Skeletal muscle tissue (tissue), 4 donors: Measurements from ENCODE around the gene GNS. TPM values are rescaled to one million over a fixed set of nuclear protein-coding genes. Genes with fewer than 3 reads are reported as not detected.

Source experiments
- H3K27ac ChIP-seq: one replicate; pipeline ENCODE4 v1.7.0; 2013; ENCODE audit warnings: mild to moderate bottlenecking, low read depth, low read length, inconsistent platforms
- H3K27me3 ChIP-seq, 3 donors: one replicate each; pipeline ENCODE4 v1.7.0; 2013; ENCODE audit warnings: low read length in 3 of 3; ENCODE audit not compliant: control insufficient read depth in 3 of 3, insufficient read depth in 3 of 3
- H3K36me3 ChIP-seq, 3 donors: one replicate each; pipeline ENCODE4 v1.7.0; 2013; ENCODE audit warnings: low read length in 3 of 3; ENCODE audit not compliant: control insufficient read depth in 3 of 3, insufficient read depth in 3 of 3
- H3K4me1 ChIP-seq, 3 donors: one replicate each; pipeline ENCODE4 v1.7.0; 2013; ENCODE audit warnings: low read length in 3 of 3, mild to moderate bottlenecking in 3 of 3; ENCODE audit not compliant: control insufficient read depth in 3 of 3, insufficient read depth in 3 of 3
- H3K4me3 ChIP-seq, 3 donors: one replicate each; pipeline ENCODE4 v1.7.0; 2013; ENCODE audit warnings: low read length in 3 of 3
- H3K9ac ChIP-seq, 3 donors: one replicate each; pipeline ENCODE4 v1.7.0; 2013; ENCODE audit warnings: low read length in 3 of 3, mild to moderate bottlenecking in 3 of 3, moderate library complexity in 2 of 3, low read depth in 1 of 3
- H3K9me3 ChIP-seq, 3 donors: one replicate each; pipeline ENCODE4 v1.7.0; 2013; ENCODE audit warnings: low read length in 3 of 3; ENCODE audit not compliant: control insufficient read depth in 3 of 3
- total RNA-seq: library from RNA; depleted of rRNA; stranded (reverse); fragments of >200 nt; gene quantifications from one replicate; pipeline ENCODE4 v1.2.3, GENCODE V29; 2014
- donor health status: Osteomylitis.

The GNS gene
- total RNA-seq, 1 donor from 2014 or later: 88.2 TPM

- Histone ChIP-seq H3K36me3 (no peaks in the 10 kb centered on the region), H3K4me1 (no peaks in the 10 kb centered on the region), H3K9ac (no peak overlapping the region), H3K4me3 (no peak overlapping the region), H3K9me3 (no peaks in the 10 kb centered on the region), H3K27ac (no peak overlapping the region), H3K27me3 (peaks cover 0 to 3% (median 0%) of the 10 kb centered on the region in 3 donors)
Measured at GRCh38 chr12:64796205-64796845, 37.1 kb upstream of the GNS start.

GRCh38 chr12:64794305-64794704 lies 35.1 kb upstream of the GNS start:
- H3K4me1 ChIP-seq: no peaks in the 10 kb centered on the region
- H3K27me3 ChIP-seq: no peaks in the 10 kb centered on the region
- H3K9ac ChIP-seq: no peak overlapping the region
- no peak overlapping the region for H3K4me3 ChIP-seq
- no peaks in the 10 kb centered on the region for H3K36me3 ChIP-seq
- H3K27ac ChIP-seq: no peak overlapping the region
- H3K9me3 ChIP-seq: no peaks in the 10 kb centered on the region

- Histone ChIP-seq H3K27me3 (no peaks in the 10 kb centered on the region), H3K9ac (no peak overlapping the region), H3K9me3 (no peaks in the 10 kb centered on the region), H3K4me1 (no peaks in the 10 kb centered on the region), H3K4me3 (no peak overlapping the region), H3K27ac (no peak overlapping the region), H3K36me3 (no peaks in the 10 kb centered on the region)
Measured at GRCh38 chr12:64793610-64794009, 34.4 kb upstream of the GNS start.

GRCh38 chr12:64792128-64792527 lies 32.9 kb upstream of the GNS start:
- Histone ChIP-seq H3K9me3 (no peaks in the 10 kb centered on the region), H3K4me1 (no peaks in the 10 kb centered on the region), H3K27ac (no peak overlapping the region), H3K4me3 (no peak overlapping the region), H3K36me3 (no peaks in the 10 kb centered on the region), H3K9ac (no peak overlapping the region), H3K27me3 (no peaks in the 10 kb centered on the region)

GRCh38 chr12:64791036-64791435 lies 31.8 kb upstream of the GNS start:
- H3K27ac ChIP-seq: no peak overlapping the region
- H3K4me3 ChIP-seq: no peak overlapping the region
- H3K27me3 ChIP-seq: peaks cover 0 to under 1% (median 0%) of the 10 kb centered on the region in 3 donors
- no peaks in the 10 kb centered on the region for H3K4me1 ChIP-seq
- no peaks in the 10 kb centered on the region for H3K9me3 ChIP-seq
- H3K36me3 ChIP-seq: no peaks in the 10 kb centered on the region
- no peak overlapping the region for H3K9ac ChIP-seq

GRCh38 chr12:64790166-64790565 lies 31.0 kb upstream of the GNS start:
- H3K36me3 ChIP-seq: no peaks in the 10 kb centered on the region
- no peak overlapping the region for H3K4me3 ChIP-seq
- no peaks in the 10 kb centered on the region for H3K9me3 ChIP-seq
- no peak overlapping the region for H3K9ac ChIP-seq
- H3K27me3 ChIP-seq: peaks cover 0 to 5% (median 0%) of the 10 kb centered on the region in 3 donors
- H3K4me1 ChIP-seq: no peaks in the 10 kb centered on the region
- H3K27ac ChIP-seq: no peak overlapping the region

- Histone ChIP-seq H3K4me1 (peaks cover 4 to 13% (median 10%) of the 10 kb centered on the region in 3 donors), H3K27me3 (peaks cover 31 to 37% (median 33%) of the 10 kb centered on the region in 3 donors), H3K36me3 (no peaks in the 10 kb centered on the region), H3K9ac (no peak overlapping the region), H3K4me3 (no peak overlapping the region), H3K9me3 (no peaks in the 10 kb centered on the region), H3K27ac (no peak overlapping the region)
Measured at GRCh38 chr12:64785838-64786237, 26.6 kb upstream of the GNS start.

GRCh38 chr12:64782191-64782876 lies 23.1 kb upstream of the GNS start:
- Histone ChIP-seq H3K4me1 (peaks cover 6 to 13% (median 10%) of the 10 kb centered on the region in 3 donors), H3K4me3 (peak overlapping the region in 2 of 3 donors; percentile 20 to 59), H3K27me3 (peaks cover 37 to 47% (median 43%) of the 10 kb centered on the region in 3 donors), H3K9ac (no peak overlapping the region), H3K36me3 (no peaks in the 10 kb centered on the region), H3K27ac (no peak overlapping the region), H3K9me3 (no peaks in the 10 kb centered on the region)

- Histone ChIP-seq H3K36me3 (no peaks in the 10 kb centered on the region), H3K4me1 (peaks cover 6 to 13% (median 10%) of the 10 kb centered on the region in 3 donors), H3K9me3 (no peaks in the 10 kb centered on the region), H3K4me3 (peak overlapping the region; percentile 59 to 67 (median 63)), H3K27me3 (peaks cover 37 to 47% (median 43%) of the 10 kb centered on the region in 3 donors), H3K27ac (no peak overlapping the region), H3K9ac (peak overlapping the region; percentile 20 to 45 (median 45))
Measured at GRCh38 chr12:64781280-64782190, 22.3 kb upstream of the GNS start.
